H1 (cell line): Measurements from ENCODE around the gene INTS1. TPM values are rescaled to one million over a fixed set of nuclear protein-coding genes. Genes with fewer than 3 reads are reported as not detected.

Experiments used
- CTCF ChIA-PET: fragments of 300-600 bp; sonication (Branson Sonifier 250); formaldehyde crosslinking; loops from one replicate; lab custom pipeline; 2021; ENCODE audit not compliant: partially characterized antibody; lab: Charles Lee
- POLR2A ChIA-PET: fragments of 300-600 bp; sonication (Branson Sonifier 250); formaldehyde crosslinking; loops from one replicate; lab custom pipeline; 2021; ENCODE audit warnings: inconsistent platforms; ENCODE audit not compliant: partially characterized antibody; lab: Charles Lee
- DNase-seq, 2 experiments: peaks; one replicate each; pipeline versions ENCODE4 v3.0.0 to v3.0.0-alpha.2; 2010 to 2022; ENCODE audit warnings: low spot score in 2 of 2, low read depth in 1 of 2, mixed read lengths in 1 of 2
- FAIRE-seq: peaks from 2 replicates; lab custom pipeline; 2011; peaks lifted over from hg19 to GRCh38; lab: Jason Lieb, UNC
- H2AFZ ChIP-seq: 2 replicates; pipeline ENCODE4 v1.8.1; 2012; ENCODE audit warnings: low read length, inconsistent platforms
- H2AK5ac ChIP-seq: 2 replicates; pipeline ENCODE4 v1.6.1; 2013; ENCODE audit warnings: low read depth, low read length
- H2BK120ac ChIP-seq: replicated peaks from 2 replicates; pipeline ENCODE3; 2013; ENCODE audit warnings: low read depth, low read length, inconsistent platforms
- H2BK12ac ChIP-seq: 2 replicates; pipeline ENCODE4 v1.6.1; 2013; ENCODE audit warnings: low read depth, low read length
- H2BK15ac ChIP-seq: 2 replicates; pipeline ENCODE4 v1.6.1; 2013; ENCODE audit warnings: low read length
- H2BK20ac ChIP-seq: 2 replicates; pipeline ENCODE4 v1.6.1; 2013; ENCODE audit warnings: low read length
- H2BK5ac ChIP-seq: 2 replicates; pipeline ENCODE4 v1.6.1; 2013; ENCODE audit warnings: low read depth, low read length
- H3K14ac ChIP-seq: 2 replicates; pipeline ENCODE4 v1.6.1; 2013; ENCODE audit warnings: inconsistent platforms; ENCODE audit not compliant: insufficient read length
- H3K18ac ChIP-seq: 2 replicates; pipeline ENCODE4 v1.6.1; 2013; ENCODE audit warnings: low read length; ENCODE audit errors: extremely low read depth
- H3K23ac ChIP-seq: 2 replicates; pipeline ENCODE4 v1.6.1; 2013; ENCODE audit warnings: inconsistent platforms; ENCODE audit not compliant: insufficient read length
- H3K23me2 ChIP-seq: 2 replicates; pipeline ENCODE4 v1.6.1; 2013; ENCODE audit warnings: low read depth, low read length
- H3K27ac ChIP-seq: 2 replicates; pipeline ENCODE4 v1.6.1; 2011; ENCODE audit warnings: low read depth, low read length, inconsistent platforms
- H3K27me3 ChIP-seq, 4 experiments: replicated peaks in 1 of 4; 1 replicate in 1 of 4; 2 replicates in 3 of 4; pipeline versions ENCODE4 v1.6.1 to v1.8.1; 2011 to 2013; ENCODE audit warnings: low read length in 3 of 4, mild to moderate bottlenecking in 3 of 4, inconsistent platforms in 2 of 4, mixed read lengths in 2 of 4, moderate library complexity in 1 of 4; ENCODE audit not compliant: control insufficient read depth in 3 of 4, insufficient read depth in 3 of 4; ENCODE audit errors: extremely low read depth in 1 of 4
- H3K36me3 ChIP-seq, 4 experiments: 2 replicates each; pipeline versions ENCODE4 v1.6.1 to v1.8.1; 2011 to 2013; ENCODE audit warnings: mild to moderate bottlenecking in 4 of 4, low read length in 3 of 4, moderate library complexity in 2 of 4, control low read depth in 1 of 4, inconsistent platforms in 1 of 4; ENCODE audit not compliant: insufficient read depth in 4 of 4, control insufficient read depth in 2 of 4
- H3K4ac ChIP-seq: replicated peaks from 2 replicates; pipeline ENCODE3; 2013; ENCODE audit warnings: low read length, low read depth, mixed read lengths, inconsistent platforms; ENCODE audit not compliant: insufficient read length
- H3K4me1 ChIP-seq, 4 experiments: replicated peaks in 1 of 4; 1 replicate in 1 of 4; 2 replicates in 3 of 4; pipeline versions ENCODE4 v1.6.1 to v1.8.1; 2011 to 2013; ENCODE audit warnings: low read length in 3 of 4, inconsistent platforms in 2 of 4, mixed read lengths in 1 of 4; ENCODE audit not compliant: insufficient read depth in 4 of 4, control insufficient read depth in 3 of 4
- H3K4me2 ChIP-seq, 2 experiments: 2 replicates each; pipeline versions ENCODE4 v1.6.1 to v1.8.1; 2011 to 2013; ENCODE audit warnings: low read depth in 2 of 2, low read length in 2 of 2, control low read depth in 1 of 2, inconsistent platforms in 1 of 2, mild to moderate bottlenecking in 1 of 2; ENCODE audit not compliant: insufficient read depth in 1 of 2
- H3K4me3 ChIP-seq, 4 experiments: fragments of 200-600, 300-600 bp in 1 of 4; sonication (generic), shearing (Covaris generic), sonication (Bioruptor Twin) in 1 of 4; 2 replicates each; pipeline versions ENCODE4 v1.5.1 to v1.8.1; 2011 to 2016; ENCODE audit warnings: low read length in 4 of 4, low read depth in 3 of 4, control low read depth in 2 of 4, inconsistent platforms in 2 of 4, mild to moderate bottlenecking in 2 of 4, mixed read lengths in 1 of 4, moderate library complexity in 1 of 4; ENCODE audit not compliant: insufficient read depth in 2 of 4; ENCODE audit errors: extremely low read depth in 1 of 4
- H3K56ac ChIP-seq: replicated peaks from 2 replicates; pipeline ENCODE3; 2013; ENCODE audit warnings: low read depth, mild to moderate bottlenecking, mixed read lengths, low read length, inconsistent platforms; ENCODE audit not compliant: insufficient read length
- H3K79me1 ChIP-seq: 2 replicates; pipeline ENCODE4 v1.6.1; 2013; ENCODE audit warnings: low read depth, low read length, control low read depth
- H3K79me2 ChIP-seq, 2 experiments: 2 replicates each; pipeline versions ENCODE4 v1.6.1 to v1.8.1; 2012 to 2013; ENCODE audit warnings: low read length in 2 of 2, mild to moderate bottlenecking in 2 of 2, inconsistent platforms in 1 of 2; ENCODE audit not compliant: insufficient read depth in 2 of 2, control insufficient read depth in 1 of 2
- H3K9ac ChIP-seq, 4 experiments: replicated peaks in 1 of 4; 1 replicate in 1 of 4; 2 replicates in 3 of 4; pipeline versions ENCODE4 v1.6.1 to v1.8.1; 2011 to 2013; ENCODE audit warnings: low read depth in 3 of 4, low read length in 3 of 4, control low read depth in 2 of 4, mild to moderate bottlenecking in 2 of 4, moderate library complexity in 2 of 4, inconsistent platforms in 1 of 4; ENCODE audit errors: extremely low read depth in 1 of 4
- H3K9me3 ChIP-seq, 2 experiments: 2 replicates each; pipeline versions ENCODE4 v1.6.1 to v1.8.1; 2012 to 2013; ENCODE audit warnings: mild to moderate bottlenecking in 2 of 2, moderate library complexity in 2 of 2, control low read depth in 1 of 2, inconsistent platforms in 1 of 2, low read depth in 1 of 2, low read length in 1 of 2, mixed read lengths in 1 of 2; ENCODE audit not compliant: insufficient read depth in 2 of 2
- H4K20me1 ChIP-seq, 2 experiments: replicated peaks in 1 of 2; 2 replicates each; pipeline versions ENCODE3 to v1.8.1; 2011 to 2013; ENCODE audit warnings: inconsistent platforms in 2 of 2, low read length in 2 of 2, mild to moderate bottlenecking in 1 of 2; ENCODE audit not compliant: insufficient read depth in 2 of 2, control insufficient read depth in 1 of 2
- H4K5ac ChIP-seq: 2 replicates; pipeline ENCODE4 v1.6.1; 2013; ENCODE audit warnings: low read length, low read depth, mixed read lengths, inconsistent platforms; ENCODE audit not compliant: insufficient read length
- H4K8ac ChIP-seq: 2 replicates; pipeline ENCODE4 v1.8.0; 2013; ENCODE audit warnings: mild to moderate bottlenecking, moderate library complexity, low read length, inconsistent platforms; ENCODE audit not compliant: insufficient read depth; ENCODE audit errors: extremely low read depth
- H4K91ac ChIP-seq: replicated peaks from 2 replicates; pipeline ENCODE3; 2013; ENCODE audit warnings: low read length, mixed read lengths, inconsistent platforms; ENCODE audit not compliant: insufficient read length
- ATF2 ChIP-seq: IDR thresholded peaks from 2 replicates; pipeline ENCODE4 v1.6.1; 2012; ENCODE audit warnings: low read length, inconsistent platforms
- GABPA ChIP-seq: IDR thresholded peaks from 2 replicates; pipeline ENCODE4 v1.6.1; 2011; ENCODE audit warnings: mild to moderate bottlenecking, low read length, moderate library complexity, borderline replicate concordance; ENCODE audit not compliant: insufficient read depth
- HDAC2 ChIP-seq, 2 experiments: fragments of 300-600 bp in 1 of 2; sonication (generic) in 1 of 2; IDR thresholded peaks; 2 replicates each; pipeline ENCODE4 v1.6.1; 2011 to 2012; ENCODE audit warnings: low read depth in 2 of 2, low read length in 2 of 2, mild to moderate bottlenecking in 2 of 2, moderate library complexity in 2 of 2, borderline replicate concordance in 1 of 2, inconsistent platforms in 1 of 2
- HDAC6 ChIP-seq: IDR thresholded peaks from one replicate; pipeline ENCODE4 v1.7.1; 2012; ENCODE audit warnings: low read depth, mild to moderate bottlenecking, inconsistent platforms, low read length, moderate library complexity
- KDM4A ChIP-seq: IDR thresholded peaks from one replicate; pipeline ENCODE4 v1.7.1; 2012; ENCODE audit warnings: low read depth, mild to moderate bottlenecking, moderate library complexity, low read length, inconsistent platforms; ENCODE audit not compliant: severe bottlenecking
- NANOG ChIP-seq: IDR thresholded peaks from 2 replicates; pipeline ENCODE4 v1.6.1; 2011; ENCODE audit warnings: low read length, low read depth, mild to moderate bottlenecking, inconsistent platforms; ENCODE audit not compliant: insufficient read depth, poor library complexity, severe bottlenecking
- RAD21 ChIP-seq, 2 experiments: IDR thresholded peaks in 1 of 2; conservative IDR thresholded peaks in 1 of 2; 2 replicates each; pipeline ENCODE4 v1.6.1; 2011; ENCODE audit warnings: low read depth in 2 of 2, low read length in 2 of 2, improper control_type of control experiment in 1 of 2, inconsistent platforms in 1 of 2, mild to moderate bottlenecking in 1 of 2, moderate library complexity in 1 of 2
- SAP30 ChIP-seq: fragments of 300-600 bp; sonication (generic); IDR thresholded peaks from 2 replicates; pipeline ENCODE4 v1.7.1; 2012; ENCODE audit warnings: low read length, moderate library complexity, mild to moderate bottlenecking, inconsistent platforms; ENCODE audit not compliant: insufficient read depth, insufficient replicate concordance
- WGBS, 2 experiments: shearing (Covaris generic) in 1 of 2; methylation state at CpG; one replicate each; pipeline versions ENCODE4 v1.1.6 to v1.1.7; 2013 to 2015; ENCODE audit warnings: low lambda C conversion rate in 2 of 2, mixed read lengths in 2 of 2, inconsistent platforms in 1 of 2, low coverage in 1 of 2, missing lambda C conversion rate in 1 of 2; ENCODE audit not compliant: insufficient replicate concordance in 2 of 2, insufficient coverage in 1 of 2, insufficient read length in 1 of 2; ENCODE audit errors: extremely low coverage in 1 of 2, missing lambda C conversion rate in 1 of 2; 5-methylcytosine and 5-hydroxymethylcytosine counted together
- polyA plus RNA-seq, 7 experiments: library from polyadenylated mRNA; depleted of rRNA in 3 of 7; stranded (reverse) in 5 of 7; unstranded in 2 of 7; fragments of >200 nt in 5 of 7; fragments of 200-250 nt in 2 of 7; gene quantifications; 1 replicate in 5 of 7; 2 replicates in 1 of 7; 4 replicates in 1 of 7; pipeline versions ENCODE4 v1.2.1 to v1.2.3, GENCODE V29; 2011 to 2013; ENCODE audit warnings: missing spikeins in 2 of 7, mixed read lengths in 2 of 7
- total RNA-seq: library from RNA; stranded (reverse); fragmentation: NEBNext Ultra II Directional; extraction: Animal tissue kit (Norgen Biotek cat#: 25700); gene quantifications from 2 replicates; pipeline ENCODE4 v1.2.1, GENCODE V29; 2021

The INTS1 gene
- total and polyA plus RNA-seq, 2 of the 8 experiments (the other 6 are each of a cell fraction or from before 2014, with no cell fraction given) = 76.9 to 104 TPM

DNA sequence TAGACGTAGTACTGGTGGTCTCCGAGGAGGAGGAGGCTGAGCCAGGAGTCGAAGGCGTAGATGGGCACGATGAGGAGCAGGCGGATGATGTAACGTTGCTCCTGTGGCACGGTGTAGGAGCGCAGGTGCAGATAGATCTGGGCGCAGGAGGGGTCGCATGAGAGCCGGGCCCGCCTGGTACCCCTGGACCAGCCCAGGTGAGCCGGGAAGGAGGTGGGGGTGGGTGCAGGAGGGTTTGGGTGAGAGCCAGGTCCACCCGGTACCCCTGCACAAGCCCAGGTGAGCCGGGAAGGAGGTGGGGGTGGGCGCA is 46.6 kb upstream of the INTS1 start:
- no peaks in the 10 kb centered on the region for H3K79me2 ChIP-seq
- 92% methylated on average over 13 of the region's 17 CpGs; no CpG with 5 or more reads in 1 of the 2 experiments for WGBS, 2 experiments
- peaks cover 0 to 8% (median 6%) of the 10 kb centered on the region in 4 experiments; a peak in 6 of 7 replicates for H3K4me1 ChIP-seq
- H2BK120ac ChIP-seq = no peak overlapping the region
- H3K4me2 ChIP-seq = no peak overlapping the region
- H4K91ac ChIP-seq = no peak overlapping the region
- H3K36me3 ChIP-seq = no peaks in the 10 kb centered on the region
- 0 out of 2 replicates have a peak overlapping the region, but pooled peaks have one; percentile 71 for H2BK12ac ChIP-seq
- no peak overlapping the region for H2BK20ac ChIP-seq
- H4K5ac ChIP-seq = no peak overlapping the region
- no peaks in the 10 kb centered on the region for H3K27me3 ChIP-seq
- H3K4me3 ChIP-seq = no peak overlapping the region
- peak overlapping the region; percentile 82; the same call in 1 of the 2 replicates for H2BK5ac ChIP-seq
- peaks cover 0 to 3% of the 10 kb centered on the region in 2 experiments for H4K20me1 ChIP-seq
- FAIRE-seq (no peak), DNase-seq (no peak)
- ChIA-PET POLR2A (no interaction called here), CTCF (no interaction called here)
- H2AFZ ChIP-seq = no peak overlapping the region
- H3K56ac ChIP-seq = no peak overlapping the region
- 0 out of 2 replicates have a peak overlapping the region, but pooled peaks have one; percentile 6 for H2BK15ac ChIP-seq
- no peak overlapping the region for H3K9ac ChIP-seq
- H3K9me3 ChIP-seq = no peaks in the 10 kb centered on the region
- no peaks in the 10 kb centered on the region for H3K23me2 ChIP-seq
- no peak overlapping the region; the same call in 1 of the 2 replicates for H3K18ac ChIP-seq
- H3K27ac ChIP-seq = no peak overlapping the region
- H3K14ac ChIP-seq = no peak overlapping the region
- TF ChIP-seq HDAC6 (no peak), RAD21 (IDR thresholded peaks at IDR 0.05 in 1 of 2, conservative IDR thresholded peaks at IDR 0.05 in 1 of 2; ENCODE audit: low read depth in 2 of 2, low read length in 2 of 2) (no peak), ATF2 (no peak), SAP30 (no peak), HDAC2 (IDR thresholded peaks at IDR 0.05; ENCODE audit: borderline replicate concordance in 1 of 2, low read depth in 2 of 2, low read length in 2 of 2) (no peak), GABPA (0 out of 2 replicates have a peak, but pooled peaks have one; percentile 8), KDM4A (no peak), NANOG (no peak)
- no peak overlapping the region for H2AK5ac ChIP-seq
- H4K8ac ChIP-seq = peak overlapping the region; percentile 85
- H3K79me1 ChIP-seq = no peaks in the 10 kb centered on the region
- no peak overlapping the region for H3K4ac ChIP-seq
- H3K23ac ChIP-seq = no peak overlapping the region
